ENCODE data around the gene OR10A6. TPM values are rescaled to one million over a fixed set of nuclear protein-coding genes. Genes with fewer than 3 reads are reported as not detected.
A peak's percentile ranks its signal among the peaks of the same experiment; 100 is the strongest.

Gene OR10A6
- total RNA-seq, 2 experiments from 2014 or later: not detected

GRCh38 chr11:7890417-7891172 lies 40.5 kb downstream of the OR10A6 start:
- Mint-ChIP-seq H3K27ac (no peak overlapping the region), H3K36me3 (no peaks in the 10 kb centered on the region), H3K27me3 (peaks cover 12% of the 10 kb centered on the region), H3K9me3 (ENCODE audit: low read depth) (no peaks in the 10 kb centered on the region), H3K4me3 (no peak overlapping the region), H3K4me1 (peaks cover 8% of the 10 kb centered on the region)
- DNase-seq (no peak), ATAC-seq (no peak)
- CTCF ChIA-PET: interaction anchor here (1.4 to 4.9 kb wide), 2 partner anchors 96 to 209 kb away, joined by 3 to 48 read pairs; partner anchors contain the start of gene EIF3F

- CTCF ChIA-PET: interaction anchor here (1.4 to 4.9 kb wide), 2 partner anchors 96 to 209 kb away, joined by 3 to 48 read pairs; partner anchors contain the start of gene EIF3F
- no peaks in the 10 kb centered on the region for H3K9me3 Mint-ChIP-seq (ENCODE audit: low read depth)
- DNase-seq (no peak), ATAC-seq (peak; percentile 26)
- peaks cover 12% of the 10 kb centered on the region for H3K27me3 Mint-ChIP-seq
- H3K4me1 Mint-ChIP-seq: peaks cover 8% of the 10 kb centered on the region
- no peak overlapping the region for H3K27ac Mint-ChIP-seq
- H3K36me3 Mint-ChIP-seq: no peaks in the 10 kb centered on the region
- no peak overlapping the region for H3K4me3 Mint-ChIP-seq
Measured at GRCh38 chr11:7889985-7890384, 41.1 kb downstream of the OR10A6 start.

GRCh38 chr11:7882860-7883259 lies 48.2 kb downstream of the OR10A6 start:
- Mint-ChIP-seq H3K27ac (no peak overlapping the region), H3K4me1 (no peaks in the 10 kb centered on the region), H3K9me3 (ENCODE audit: low read depth) (no peaks in the 10 kb centered on the region), H3K4me3 (no peak overlapping the region), H3K27me3 (peaks cover 12% of the 10 kb centered on the region), H3K36me3 (no peaks in the 10 kb centered on the region)
- ATAC-seq (no peak), DNase-seq (no peak)
- CTCF ChIA-PET: no interaction called here

Other genes with a start within 250 kb of the OR10A6 start
- not detected for gene OVCH2, start 224.8 kb downstream of the OR10A6 start, total RNA-seq
- gene OR5P2, start 134.3 kb downstream of the OR10A6 start, total RNA-seq: not detected
- not detected for gene OR5P3, start 100.4 kb downstream of the OR10A6 start, total RNA-seq
- gene OR10A3, start 10.4 kb upstream of the OR10A6 start, total RNA-seq: not detected
- not detected for gene NLRP10, start 34.2 kb upstream of the OR10A6 start, total RNA-seq
- 100 to 1,000 TPM; 192 to 234 TPM for gene EIF3F, start 56.1 kb upstream of the OR10A6 start, total RNA-seq
- under 1 TPM; 0.07 to 0.09 TPM for gene TUB, start 149.9 kb upstream of the OR10A6 start, total RNA-seq
- 1 to 10 TPM; 5.7 to 7.4 TPM for gene RIC3, start 237.8 kb upstream of the OR10A6 start, total RNA-seq

All from activated CD8-positive, alpha-beta memory T cell treated with anti-CD3 and anti-CD28 coated beads, Interleukin-2, amount 10 ng/mL, durations not matched to agents 7 days and 5 days (primary cell).